Adrenal gland (tissue), 12 donors: ENCODE results near the gene APIP. TPM values are rescaled to one million over a fixed set of nuclear protein-coding genes. Genes with fewer than 3 reads are reported as not detected.

Experiments
- DNase-seq, 7 donors: peaks; one replicate each; pipeline ENCODE4 v3.0.0-alpha.2; 2019 to 2020
- H3K27ac ChIP-seq, 5 donors: fragments of 200-600 bp; sonication (generic) in 4 of 5; 1 replicate in 3 of 5; 2 replicates in 2 of 5; pipeline versions ENCODE4 v1.5.1 to v1.8.0; 2016 to 2020; ENCODE audit warnings: mild to moderate bottlenecking in 1 of 5
- H3K27me3 ChIP-seq: fragments of 200-600 bp; 2 replicates; pipeline ENCODE4 v1.8.0; 2021
- H3K36me3 ChIP-seq, 2 donors: fragments of 200-600 bp; replicated peaks in 1 of 2; 1 replicate in 1 of 2; 2 replicates in 1 of 2; pipeline versions ENCODE4 v1.5.1 to v1.8.0; 2018 to 2022
- H3K4me1 ChIP-seq, 2 donors: fragments of 200-600 bp; replicated peaks in 1 of 2; 1 replicate in 1 of 2; 2 replicates in 1 of 2; pipeline versions ENCODE4 v1.5.1 to v1.8.0; 2018 to 2021
- H3K4me3 ChIP-seq, 4 donors: fragments of 200-600 bp; sonication (generic) in 3 of 4; one replicate each; pipeline ENCODE4 v1.5.1; 2016 to 2018
- H3K9me3 ChIP-seq, 3 donors: fragments of 200-600 bp; sonication (generic) in 1 of 3; replicated peaks in 1 of 3; 1 replicate in 2 of 3; 2 replicates in 1 of 3; pipeline versions ENCODE4 v1.5.1 to v1.8.0; 2016 to 2021
- POLR2A ChIP-seq, 2 donors: fragments of 450-650 bp; IDR thresholded peaks; one replicate each; pipeline ENCODE4 v1.6.1; 2017; ENCODE audit warnings: antibody characterized with exemption in 2 of 2, mild to moderate bottlenecking in 2 of 2, moderate library complexity in 1 of 2
- WGBS, 4 donors: extraction: QIAGEN DNeasy Blood & Tissue Kit in 2 of 4; methylation state at CpG; one replicate each; pipeline versions ENCODE4 v1.1.5 to v1.1.7; 2013 to 2017; 5-methylcytosine and 5-hydroxymethylcytosine counted together
- intact Hi-C, 2 donors: fragments of 100-400 bp; cut with DNase I; formaldehyde crosslinking; loops; one replicate each; pipeline versions ENCODE4 v1.14.1 to v1.15.0; 2022 to 2023
- polyA plus RNA-seq, 3 donors: library from polyadenylated mRNA; stranded (reverse); fragments of 200-250 nt in 2 of 3; fragments of 350-450 nt in 1 of 3; fragmentation: Illumina TruSeq in 1 of 3; extraction: RNeasy Lipid Tissue Mini Kit (QIAGEN cat#74804) in 1 of 3; gene quantifications; one replicate each; pipeline ENCODE4 v1.2.3, GENCODE V29; 2013 to 2014
- total RNA-seq, 9 donors: library from RNA; depleted of rRNA in 4 of 9; stranded (reverse); fragments of >200 nt in 4 of 9; fragments of 120-200 nt in 1 of 9; fragmentation: NEBNext Ultra II Directional in 1 of 9; extraction: Animal tissue kit (Norgen Biotek cat#: 25700) in 1 of 9; gene quantifications; one replicate each; pipeline versions ENCODE4 v1.1.0 to v1.2.4, GENCODE V29; 2013 to 2023
- TF ChIP-seq, protein P1 (sequence below), 6 experiments: fragments of 450-650 bp in 4 of 6; fragments of 200-600 bp in 2 of 6; sonication (generic) in 1 of 6; IDR thresholded peaks; 1 replicate in 5 of 6; 2 replicates in 1 of 6; pipeline versions ENCODE4 v1.5.1 to v1.8.0; 2016 to 2021; ENCODE audit warnings: antibody characterized with exemption in 6 of 6, mild to moderate bottlenecking in 2 of 6, moderate library complexity in 1 of 6
- donor health status: healthy with polysubstance abuse.
- donor health status: Bipolar disorder and iron deficiency.
- donor health status: DM: yes; HTN: yes; CAD: no.
- donor health status: DM: no; HTN: no; CAD: no.
- donor health status: DM: no; HTN: no; CAD: no.
- donor health status: DM: yes; HTN: yes; CAD: no.

Gene APIP
- total and polyA plus RNA-seq, 12 donors: 17.0 to 102 (median 48.5) TPM

DNA sequence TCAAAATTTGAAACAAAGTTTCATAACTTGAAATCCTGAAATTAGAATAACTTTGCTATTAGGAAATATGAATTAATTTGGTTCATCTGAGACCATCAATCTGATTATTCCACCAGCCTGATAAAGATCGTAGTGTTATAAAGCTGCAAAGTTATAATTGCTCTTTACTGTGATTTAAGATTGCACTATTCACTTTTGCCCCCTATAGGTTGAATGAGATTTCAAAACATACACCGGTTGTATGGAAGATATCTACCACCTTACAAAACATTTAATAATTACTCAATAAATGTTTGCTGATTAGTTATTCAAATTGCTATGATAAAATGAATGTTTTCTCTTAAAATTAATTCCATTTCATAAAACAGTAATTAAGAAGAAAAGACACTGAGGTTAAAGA is 26.1 kb downstream of the APIP start:
- Histone ChIP-seq H3K9me3 (no peaks in the 10 kb centered on the region), H3K27ac (no peak overlapping the region), H3K27me3 (no peaks in the 10 kb centered on the region), H3K4me3 (no peak overlapping the region), H3K4me1 (no peaks in the 10 kb centered on the region), H3K36me3 (peaks cover 0 to 7% of the 10 kb centered on the region in 2 donors)
- intact Hi-C loops: loop anchor here (2.0 to 5.0 kb wide), 2 partner anchors 298 to 303 kb away; no protein-coding TSS in a partner anchor
- no peak for TF ChIP-seq POLR2A (IDR thresholded peaks at IDR 0.05)
- TF ChIP-seq, protein P1, sequence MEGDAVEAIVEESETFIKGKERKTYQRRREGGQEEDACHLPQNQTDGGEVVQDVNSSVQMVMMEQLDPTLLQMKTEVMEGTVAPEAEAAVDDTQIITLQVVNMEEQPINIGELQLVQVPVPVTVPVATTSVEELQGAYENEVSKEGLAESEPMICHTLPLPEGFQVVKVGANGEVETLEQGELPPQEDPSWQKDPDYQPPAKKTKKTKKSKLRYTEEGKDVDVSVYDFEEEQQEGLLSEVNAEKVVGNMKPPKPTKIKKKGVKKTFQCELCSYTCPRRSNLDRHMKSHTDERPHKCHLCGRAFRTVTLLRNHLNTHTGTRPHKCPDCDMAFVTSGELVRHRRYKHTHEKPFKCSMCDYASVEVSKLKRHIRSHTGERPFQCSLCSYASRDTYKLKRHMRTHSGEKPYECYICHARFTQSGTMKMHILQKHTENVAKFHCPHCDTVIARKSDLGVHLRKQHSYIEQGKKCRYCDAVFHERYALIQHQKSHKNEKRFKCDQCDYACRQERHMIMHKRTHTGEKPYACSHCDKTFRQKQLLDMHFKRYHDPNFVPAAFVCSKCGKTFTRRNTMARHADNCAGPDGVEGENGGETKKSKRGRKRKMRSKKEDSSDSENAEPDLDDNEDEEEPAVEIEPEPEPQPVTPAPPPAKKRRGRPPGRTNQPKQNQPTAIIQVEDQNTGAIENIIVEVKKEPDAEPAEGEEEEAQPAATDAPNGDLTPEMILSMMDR (IDR thresholded peaks at IDR 0.05): peak in 2 of 6 experiments; percentile 17 to 20
- no peak for DNase-seq
- 41 to 71% (median 57%) methylated on average over 2 of the region's 2 CpGs for WGBS, 4 donors

DNA sequence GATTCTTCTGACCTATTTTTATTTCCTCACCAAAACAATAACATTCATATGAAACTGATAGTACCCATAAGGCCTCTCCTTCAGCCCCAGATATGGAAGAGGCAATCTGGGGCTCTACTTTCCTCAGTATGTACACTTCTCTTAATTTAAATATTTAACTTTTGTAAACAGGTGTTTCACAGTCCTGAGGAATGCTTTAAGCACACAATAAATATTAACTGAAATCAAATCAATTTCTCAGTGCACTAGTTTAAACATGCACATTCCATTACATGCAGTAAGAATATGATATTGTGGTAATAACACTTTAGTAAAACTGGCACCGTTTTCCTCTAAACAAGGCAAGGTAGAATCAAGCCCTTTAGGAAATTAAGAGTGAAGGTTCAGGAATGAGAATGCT is 28.9 kb downstream of the APIP start:
- Histone ChIP-seq H3K27ac (no peak overlapping the region), H3K36me3 (peaks cover 0 to 7% of the 10 kb centered on the region in 2 donors), H3K4me3 (no peak overlapping the region), H3K9me3 (no peaks in the 10 kb centered on the region), H3K27me3 (no peaks in the 10 kb centered on the region), H3K4me1 (no peaks in the 10 kb centered on the region)
- DNase-seq: no peak
- TF ChIP-seq, protein P1 (IDR thresholded peaks at IDR 0.05): no peak
- no peak for TF ChIP-seq POLR2A (IDR thresholded peaks at IDR 0.05)
- intact Hi-C loops: no loop called here
- WGBS, 4 donors: 85 to 100% (median 93%) methylated on average over 1 of the region's 1 CpG

DNA sequence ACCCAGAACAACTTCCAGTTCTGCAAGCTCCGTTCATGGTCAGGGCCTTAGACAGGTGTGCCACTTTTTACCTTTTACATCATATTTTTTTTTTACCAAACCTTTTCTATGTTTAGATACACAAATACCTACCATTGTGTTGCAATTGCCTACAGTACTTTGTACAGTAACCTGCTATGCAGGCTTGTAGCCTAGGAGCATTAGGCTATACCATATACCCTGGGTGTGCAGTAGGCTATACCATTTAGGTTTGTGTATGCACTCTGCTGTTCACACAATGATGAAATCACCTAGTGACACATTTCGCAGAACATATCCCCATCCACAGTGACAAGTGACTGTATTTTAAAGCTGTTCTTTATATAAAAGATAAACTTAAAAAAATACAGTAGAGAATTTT is 29.6 kb downstream of the APIP start:
- TF ChIP-seq POLR2A (IDR thresholded peaks at IDR 0.05): no peak
- TF ChIP-seq, protein P1 (IDR thresholded peaks at IDR 0.05): no peak
- Histone ChIP-seq H3K4me1 (no peaks in the 10 kb centered on the region), H3K27ac (no peak overlapping the region), H3K9me3 (no peaks in the 10 kb centered on the region), H3K4me3 (no peak overlapping the region), H3K36me3 (peaks cover 0 to 7% of the 10 kb centered on the region in 2 donors), H3K27me3 (no peaks in the 10 kb centered on the region)
- intact Hi-C loops: no loop called here
- DNase-seq: no peak
- WGBS, 4 donors: 96 to 100% (median 98%) methylated on average over 2 of the region's 2 CpGs

DNA sequence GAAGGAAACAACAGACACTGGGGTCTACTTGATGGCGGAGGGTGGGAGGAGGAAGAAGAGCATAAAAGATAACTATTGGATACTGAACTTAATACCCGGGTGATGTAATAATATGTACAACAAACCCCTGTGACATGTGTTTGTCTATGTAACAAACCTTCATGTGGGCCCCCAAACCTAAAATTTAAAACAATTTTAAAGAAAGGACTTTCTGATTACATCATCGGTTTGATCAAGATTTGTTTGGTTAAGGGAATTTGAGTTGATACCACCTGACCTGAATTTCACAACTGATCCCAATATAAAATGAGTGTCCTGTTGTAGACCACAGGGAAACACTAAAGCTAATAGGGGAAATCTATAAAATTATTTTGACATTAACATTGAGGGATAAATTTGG is 34.3 kb downstream of the APIP start:
- no peaks in the 10 kb centered on the region for H3K4me1 ChIP-seq
- no peaks in the 10 kb centered on the region for H3K27me3 ChIP-seq
- TF ChIP-seq, protein P1 (IDR thresholded peaks at IDR 0.05): no peak
- no peak for TF ChIP-seq POLR2A (IDR thresholded peaks at IDR 0.05)

More for the DNA sequence above, 34.3 kb downstream of the APIP start:
- Histone ChIP-seq H3K27ac (no peak overlapping the region), H3K4me3 (no peak overlapping the region), H3K9me3 (no peaks in the 10 kb centered on the region), H3K36me3 (no peaks in the 10 kb centered on the region)
- WGBS, 4 donors: 97 to 100% (median 98%) methylated on average over 3 of the region's 3 CpGs
- no peak for DNase-seq
- intact Hi-C loops: no loop called here
